Caco-2 (cell line): ENCODE data around the gene COA1. TPM values are rescaled to one million over a fixed set of nuclear protein-coding genes. Genes with fewer than 3 reads are reported as not detected.

Source experiments
- BruUV-seq: library from RNA; stranded (reverse); fragments of 400-500 nt; replicated peaks from 2 replicates; lab custom pipeline; 2021; lab: Mats Ljungman, UMichigan
- CTCF ChIA-PET: fragments of 300-600 bp; sonication (Branson Sonifier 250); formaldehyde crosslinking; loops from one replicate; lab custom pipeline; 2022; ENCODE audit warnings: antibody characterized with exemption; lab: Charles Lee
- POLR2A ChIA-PET: fragments of 300-600 bp; sonication (Branson Sonifier 250); formaldehyde crosslinking; loops from one replicate; lab custom pipeline; 2022; ENCODE audit warnings: antibody characterized with exemption; lab: Charles Lee
- DNase-seq, 2 experiments: peaks; one replicate each; pipeline versions ENCODE4 v3.0.0 to v3.0.0-alpha.2; 2020 to 2022
- H3K27me3 ChIP-seq: replicated peaks from 2 replicates; pipeline ENCODE4 v1.6.0; 2011; ENCODE audit warnings: low read length; ENCODE audit not compliant: control insufficient read depth, insufficient read depth
- H3K36me3 ChIP-seq: 2 replicates; pipeline ENCODE4 v1.5.1; 2011; ENCODE audit warnings: low read length; ENCODE audit not compliant: control insufficient read depth, insufficient read depth
- H3K4me1 ChIP-seq: fragments of 250-450 bp; sonication (Bioruptor Pico); 2 replicates; pipeline ENCODE4 v1.5.1; 2020; ENCODE audit warnings: mild to moderate bottlenecking
- H3K4me3 ChIP-seq: 2 replicates; pipeline ENCODE4 v1.5.1; 2011; ENCODE audit warnings: low read depth, mild to moderate bottlenecking, control low read depth, low read length
- H3K9me3 ChIP-seq: fragments of 250-450 bp; sonication (Bioruptor Pico); 2 replicates; pipeline ENCODE4 v1.5.1; 2020; ENCODE audit warnings: mild to moderate bottlenecking, moderate library complexity
- H3K27ac Mint-ChIP-seq: one replicate; pipeline ENCODE4 v1.8.0; 2022; ENCODE audit warnings: mixed read lengths; ENCODE audit not compliant: unreplicated experiment
- H3K27me3 Mint-ChIP-seq: one replicate; pipeline ENCODE4 v1.8.0; 2022; ENCODE audit warnings: mixed read lengths; ENCODE audit not compliant: insufficient read depth, unreplicated experiment
- H3K36me3 Mint-ChIP-seq: one replicate; pipeline ENCODE4 v1.8.0; 2022; ENCODE audit warnings: mild to moderate bottlenecking, mixed read lengths; ENCODE audit not compliant: insufficient read depth, unreplicated experiment
- H3K4me1 Mint-ChIP-seq: one replicate; pipeline ENCODE4 v1.8.0; 2022; ENCODE audit warnings: low read depth, mixed read lengths; ENCODE audit not compliant: unreplicated experiment
- H3K4me3 Mint-ChIP-seq: one replicate; pipeline ENCODE4 v1.8.0; 2022; ENCODE audit warnings: mild to moderate bottlenecking, moderate library complexity, mixed read lengths; ENCODE audit not compliant: unreplicated experiment
- H3K9me3 Mint-ChIP-seq: one replicate; pipeline ENCODE4 v1.8.0; 2022; ENCODE audit warnings: mixed read lengths; ENCODE audit not compliant: unreplicated experiment
- CTCF ChIP-seq, 2 experiments: fragments of 200-600 bp in 1 of 2; IDR thresholded peaks; 1 replicate in 1 of 2; 2 replicates in 1 of 2; pipeline versions ENCODE4 v1.5.1 to v1.8.0; 2011 to 2022; ENCODE audit warnings: antibody characterized with exemption in 1 of 2, control low read depth in 1 of 2, inconsistent platforms in 1 of 2, low read depth in 1 of 2, low read length in 1 of 2, mild to moderate bottlenecking in 1 of 2, moderate library complexity in 1 of 2; ENCODE audit not compliant: insufficient read depth in 1 of 2, severe bottlenecking in 1 of 2, unreplicated experiment in 1 of 2
- intact Hi-C: fragments of 100-400 bp; cut with micrococcal nuclease; formaldehyde crosslinking; loops from one replicate; pipeline ENCODE4 v1.10.0; 2022; ENCODE audit not compliant: unreplicated experiment
- total RNA-seq: library from RNA; stranded (reverse); gene quantifications from 2 replicates; pipeline ENCODE4 v1.2.3, GENCODE V29; 2022

The COA1 gene
- total RNA-seq, 1 experiment from 2014 or later, result 94.7 TPM

GRCh38 chr7:43655584-43655983 lies 73.7 kb downstream of the COA1 start:
- CTCF ChIA-PET, result no interaction called here
- POLR2A ChIA-PET, result no interaction called here
- Histone ChIP-seq H3K36me3 (no peaks in the 10 kb centered on the region), H3K9me3 (no peaks in the 10 kb centered on the region), H3K27me3 (no peaks in the 10 kb centered on the region), H3K4me3 (no peak overlapping the region), H3K4me1 (0 out of 2 replicates have a peak, but pooled peaks cover 9% of the 10 kb centered on the region)
- Mint-ChIP-seq H3K27ac (no peak overlapping the region), H3K36me3 (peaks cover 17% of the 10 kb centered on the region), H3K4me3 (no peak overlapping the region), H3K27me3 (no peaks in the 10 kb centered on the region), H3K9me3 (no peaks in the 10 kb centered on the region), H3K4me1 (peaks cover 19% of the 10 kb centered on the region)
- BruUV-seq, result no TSS peak
- no peak for TF ChIP-seq CTCF (IDR thresholded peaks at IDR 0.05; ENCODE audit: insufficient read depth in 1 of 2, low read depth in 1 of 2, low read length in 1 of 2, severe bottlenecking in 1 of 2, unreplicated experiment in 1 of 2)
- intact Hi-C loops, result no loop called here
- no peak for DNase-seq

- H3K27me3 ChIP-seq, result no peaks in the 10 kb centered on the region
- H3K4me3 ChIP-seq, result no peak overlapping the region
- H3K4me1 Mint-ChIP-seq, result peaks cover 8% of the 10 kb centered on the region
- no peaks in the 10 kb centered on the region for H3K27me3 Mint-ChIP-seq
- no peak for TF ChIP-seq CTCF (IDR thresholded peaks at IDR 0.05; ENCODE audit: insufficient read depth in 1 of 2, low read depth in 1 of 2, low read length in 1 of 2, severe bottlenecking in 1 of 2, unreplicated experiment in 1 of 2)
- intact Hi-C loops, result no loop called here
- POLR2A ChIA-PET, result no interaction called here
- DNase-seq, result no peak
- BruUV-seq, result no TSS peak
- H3K9me3 ChIP-seq, result no peaks in the 10 kb centered on the region
- peaks cover 26% of the 10 kb centered on the region for H3K36me3 Mint-ChIP-seq
- 0 out of 2 replicates have a peak, but pooled peaks cover 4% of the 10 kb centered on the region for H3K4me1 ChIP-seq
- no peaks in the 10 kb centered on the region for H3K9me3 Mint-ChIP-seq
- H3K27ac Mint-ChIP-seq, result no peak overlapping the region
- no peak overlapping the region for H3K4me3 Mint-ChIP-seq
- CTCF ChIA-PET, result no interaction called here
- H3K36me3 ChIP-seq, result no peaks in the 10 kb centered on the region
These were observed 75.3 kb downstream of the COA1 start for GRCh38 chr7:43653891-43654504.

GRCh38 chr7:43653466-43653865 lies 75.9 kb downstream of the COA1 start:
- ChIA-PET CTCF (no interaction called here), POLR2A (no interaction called here)
- BruUV-seq, result no TSS peak
- Mint-ChIP-seq H3K27ac (no peak overlapping the region), H3K4me1 (peaks cover 3% of the 10 kb centered on the region), H3K36me3 (peaks cover 26% of the 10 kb centered on the region), H3K9me3 (no peaks in the 10 kb centered on the region), H3K27me3 (no peaks in the 10 kb centered on the region), H3K4me3 (no peak overlapping the region)
- TF ChIP-seq CTCF (IDR thresholded peaks at IDR 0.05; ENCODE audit: insufficient read depth in 1 of 2, low read depth in 1 of 2, low read length in 1 of 2, severe bottlenecking in 1 of 2, unreplicated experiment in 1 of 2), result no peak
- no peak for DNase-seq
- Histone ChIP-seq H3K27me3 (no peaks in the 10 kb centered on the region), H3K4me3 (no peak overlapping the region), H3K36me3 (no peaks in the 10 kb centered on the region), H3K4me1 (no peaks in the 10 kb centered on the region), H3K9me3 (no peaks in the 10 kb centered on the region)
- intact Hi-C loops, result no loop called here
